HCT116 (cell line): ENCODE data around the gene STK38L. TPM values are rescaled to one million over a fixed set of nuclear protein-coding genes. Genes with fewer than 3 reads are reported as not detected.

Source experiments
- ATAC-seq: fragments of 200-7000 bp; cut with Tn5 transposase; 2 replicates; pipeline ENCODE4 v1.9.1; 2020; ENCODE audit warnings: mild to moderate bottlenecking, moderate library complexity
- BruUV-seq: library from RNA; stranded (reverse); fragments of 400-500 nt; replicated peaks from 2 replicates; lab custom pipeline; 2021; lab: Mats Ljungman, UMichigan
- CTCF ChIA-PET: fragments of 300-600 bp; sonication (Branson Sonifier 250); formaldehyde crosslinking; loops from one replicate; lab custom pipeline; 2021; ENCODE audit warnings: antibody characterized with exemption; lab: Charles Lee
- POLR2A ChIA-PET: fragments of 300-600, 350-600 bp; sonication (Branson Sonifier 250); formaldehyde crosslinking; loops from one replicate; lab custom pipeline; 2021; ENCODE audit warnings: antibody characterized with exemption; lab: Charles Lee
- RAD21 ChIA-PET, 2 experiments: fragments of 300-600 bp; sonication (Branson Sonifier 250); formaldehyde crosslinking; loops; one replicate each; lab custom pipeline; 2023; ENCODE audit warnings: low total read pairs in 2 of 2; ENCODE audit not compliant: uncharacterized antibody in 2 of 2, unreplicated experiment in 2 of 2, low non-redundant PET in 1 of 2; lab: Charles Lee
- DNase-seq: peaks from one replicate; pipeline ENCODE4 v3.0.0-alpha.2; 2010; ENCODE audit warnings: low read depth, low spot score
- H2AFZ ChIP-seq: fragments of 200-600 bp; shearing (Covaris generic), sonication (generic); 2 replicates; pipeline ENCODE4 v1.6.1; 2017; ENCODE audit warnings: low read depth, mixed run types, mixed read lengths, antibody characterized with exemption, low read length; ENCODE audit not compliant: poor library complexity, severe bottlenecking
- H3K27ac ChIP-seq: 2 replicates; pipeline ENCODE4 v1.5.1; 2012; ENCODE audit warnings: low read depth, low read length
- H3K27me3 ChIP-seq: fragments of 200-600 bp; sonication (generic); 2 replicates; pipeline ENCODE4 v1.6.1; 2016; ENCODE audit warnings: mixed run types, low read length, mixed read lengths; ENCODE audit not compliant: insufficient read depth
- H3K36me3 ChIP-seq, 2 experiments: fragments of 200-500 bp in 1 of 2; fragments of 200-600 bp in 1 of 2; sonication (Bioruptor generic) in 1 of 2; sonication (generic) in 1 of 2; 2 replicates each; pipeline versions ENCODE4 v1.5.1 to v1.6.1; 2014 to 2016; ENCODE audit warnings: low read length in 2 of 2, inconsistent platforms in 1 of 2, mixed read lengths in 1 of 2, mixed run types in 1 of 2; ENCODE audit not compliant: insufficient read depth in 2 of 2, control insufficient read depth in 1 of 2
- H3K4me1 ChIP-seq, 2 experiments: fragments of 200-600 bp in 1 of 2; sonication (generic) in 1 of 2; 2 replicates each; pipeline versions ENCODE4 v1.5.1 to v1.6.1; 2012 to 2017; ENCODE audit warnings: low read length in 2 of 2, inconsistent platforms in 1 of 2, mild to moderate bottlenecking in 1 of 2, mixed read lengths in 1 of 2, mixed run types in 1 of 2, moderate library complexity in 1 of 2; ENCODE audit not compliant: insufficient read depth in 2 of 2, control insufficient read depth in 1 of 2
- H3K4me2 ChIP-seq: fragments of 200-600 bp; sonication (generic); 2 replicates; pipeline ENCODE4 v1.6.1; 2017; ENCODE audit warnings: mixed run types, low read length, mixed read lengths
- H3K4me3 ChIP-seq, 2 experiments: fragments of 200-600 bp in 1 of 2; sonication (generic) in 1 of 2; replicated peaks in 1 of 2; 2 replicates each; pipeline ENCODE4 v1.5.1; 2011 to 2016; ENCODE audit warnings: low read length in 2 of 2, control low read depth in 1 of 2, low read depth in 1 of 2, mild to moderate bottlenecking in 1 of 2, mixed read lengths in 1 of 2, mixed run types in 1 of 2
- H3K79me2 ChIP-seq: fragments of 200-600 bp; sonication (generic); 2 replicates; pipeline ENCODE4 v1.6.1; 2017; ENCODE audit warnings: mild to moderate bottlenecking, mixed run types, low read length, moderate library complexity, mixed read lengths; ENCODE audit not compliant: insufficient read depth
- H3K9ac ChIP-seq: fragments of 200-600 bp; sonication (generic); 2 replicates; pipeline ENCODE4 v1.6.1; 2016; ENCODE audit warnings: low read length, mixed read lengths
- H3K9me2 ChIP-seq: fragments of 200-600 bp; sonication (generic), shearing (Covaris generic); 2 replicates; pipeline ENCODE4 v1.6.1; 2017; ENCODE audit warnings: mixed run types, mild to moderate bottlenecking, moderate library complexity; ENCODE audit not compliant: insufficient read depth
- H3K9me3 ChIP-seq, 2 experiments: fragments of 200-500 bp in 1 of 2; fragments of 200-600 bp in 1 of 2; sonication (Bioruptor generic) in 1 of 2; sonication (generic) in 1 of 2; 2 replicates each; pipeline ENCODE4 v1.6.1; 2014 to 2017; ENCODE audit warnings: low read length in 2 of 2, mixed read lengths in 2 of 2, inconsistent platforms in 1 of 2, low read depth in 1 of 2, mild to moderate bottlenecking in 1 of 2, mixed run types in 1 of 2, moderate library complexity in 1 of 2; ENCODE audit not compliant: control insufficient read depth in 1 of 2, insufficient read depth in 1 of 2
- H4K20me1 ChIP-seq: fragments of 200-600 bp; sonication (generic), shearing (Covaris generic); 2 replicates; pipeline ENCODE4 v1.6.1; 2017; ENCODE audit warnings: mixed run types, mild to moderate bottlenecking, moderate library complexity; ENCODE audit not compliant: insufficient read depth
- CBX3 ChIP-seq: IDR thresholded peaks from 2 replicates; pipeline ENCODE4 v1.6.1; 2012; ENCODE audit warnings: low read depth
- CEBPB ChIP-seq: IDR thresholded peaks from 2 replicates; pipeline ENCODE4 v1.6.1; 2012; ENCODE audit warnings: low read depth
- EGR1 ChIP-seq: IDR thresholded peaks from 2 replicates; pipeline ENCODE4 v1.6.1; 2012; ENCODE audit warnings: low read depth
- ELF1 ChIP-seq: IDR thresholded peaks from 2 replicates; pipeline ENCODE4 v1.6.1; 2012; ENCODE audit warnings: low read depth, borderline replicate concordance
- EZH2phosphoT487 ChIP-seq: fragments of 200-600 bp; IDR thresholded peaks from 2 replicates; pipeline ENCODE4 v1.6.1; 2018; ENCODE audit warnings: antibody characterized with exemption, borderline replicate concordance
- MAX ChIP-seq: IDR thresholded peaks from 2 replicates; pipeline ENCODE4 v1.6.1; 2012
- TCF7L2 ChIP-seq: IDR thresholded peaks from 2 replicates; pipeline ENCODE4 v1.7.0; 2011; ENCODE audit warnings: borderline replicate concordance, inconsistent platforms; ENCODE audit not compliant: insufficient read depth, insufficient read length; ENCODE audit errors: extremely low read depth
- ZBTB33 ChIP-seq: IDR thresholded peaks from 2 replicates; pipeline ENCODE4 v1.6.1; 2011; ENCODE audit warnings: mild to moderate bottlenecking, low read length, moderate library complexity; ENCODE audit not compliant: insufficient replicate concordance; ENCODE audit errors: extremely low read depth
- ZFX ChIP-seq: fragments of 450-650 bp; IDR thresholded peaks from 2 replicates; pipeline ENCODE4 v1.6.1; 2017
- ZNF274 ChIP-seq: fragments of 200-500 bp; sonication (Bioruptor generic); IDR thresholded peaks from 2 replicates; pipeline ENCODE4 v1.6.1; 2014; ENCODE audit warnings: mild to moderate bottlenecking, low read depth, low read length, inconsistent platforms
- intact Hi-C: fragments of 100-400 bp; cut with micrococcal nuclease; formaldehyde crosslinking; loops from 2 replicates; pipeline ENCODE4 v1.10.0; 2022
- total RNA-seq: library from RNA; stranded (reverse); gene quantifications from one replicate; pipeline ENCODE4 v1.2.1, GENCODE V29; 2021; ENCODE audit not compliant: unreplicated experiment

The STK38L gene
- total RNA-seq, 1 experiment from 2014 or later = 23.9 TPM

GRCh38 chr12:27257104-27257843 is 13.2 kb downstream of the STK38L start:
- ChIA-PET POLR2A (no interaction called here), CTCF (no interaction called here), RAD21 (no interaction called here)
- Histone ChIP-seq H3K79me2 (0 out of 2 replicates have a peak, but pooled peaks cover 5% of the 10 kb centered on the region), H3K4me3 (no peak overlapping the region), H3K27me3 (no peaks in the 10 kb centered on the region), H2AFZ (no peak overlapping the region), H3K27ac (no peak overlapping the region), H4K20me1 (no peaks in the 10 kb centered on the region), H3K9me3 (no peaks in the 10 kb centered on the region), H3K36me3 (no peaks in the 10 kb centered on the region), H3K9me2 (no peaks in the 10 kb centered on the region), H3K9ac (no peak overlapping the region), H3K4me1 (no peaks in the 10 kb centered on the region), H3K4me2 (no peak overlapping the region)
- TF ChIP-seq CBX3 (no peak), ELF1 (no peak), ZNF274 (no peak), ZFX (no peak), ZBTB33 (no peak), MAX (no peak), EGR1 (no peak), EZH2phosphoT487 (no peak), CEBPB (no peak), TCF7L2 (no peak)
- intact Hi-C loops = no loop called here
- ATAC-seq (no peak), DNase-seq (no peak)
- BruUV-seq = no TSS peak
